NCI-H2196 treated with DMSO at 0.1 percent for 48 hours (cell line): ENCODE data around the gene NKAP.
"Not testable (repeated sequence)": the region's sequence is repeated elsewhere in the genome, so short reads cannot be mapped to it uniquely, and the experiment has no call there.

Source experiments
- DNase-seq: peaks from one replicate; lab custom pipeline; 2025; ENCODE audit not compliant: unreplicated experiment; lab: John Stamatoyannopoulos, UW

NKAP gene

GRCh38 chrX:119941336-119941735 lies 2.2 kb downstream of the NKAP start:
- no peak for DNase-seq

GRCh38 chrX:119935215-119935874 lies 8.2 kb downstream of the NKAP start:
- no peak for DNase-seq

- not testable (repeated sequence) for DNase-seq
These were observed 21.2 kb downstream of the NKAP start for GRCh38 chrX:119922391-119922790.

- DNase-seq = no peak
These were observed 23.5 kb downstream of the NKAP start for GRCh38 chrX:119919835-119920585.

- no peak for DNase-seq
These were observed 25.7 kb downstream of the NKAP start for GRCh38 chrX:119917877-119918276.

GRCh38 chrX:119916310-119916709 lies 27.2 kb downstream of the NKAP start:
- DNase-seq = no peak

- DNase-seq = no peak
These were observed 42.6 kb downstream of the NKAP start for GRCh38 chrX:119900976-119901375.

GRCh38 chrX:119899125-119899524 lies 44.4 kb downstream of the NKAP start:
- no peak for DNase-seq

GRCh38 chrX:119895843-119896326 lies 47.7 kb downstream of the NKAP start, which contains the start of gene AKAP14:
AKAP14 (plus strand) TSS chrX:119895893; CDS start chrX:119903224, 7,331 bp downstream.
- DNase-seq = no peak

- not testable (repeated sequence) for DNase-seq
These were observed 51.4 kb downstream of the NKAP start for GRCh38 chrX:119891961-119892692.

GRCh38 chrX:119890626-119891025 lies 52.9 kb downstream of the NKAP start:
- DNase-seq = not testable (repeated sequence)

- DNase-seq = no peak
These were observed 55.7 kb downstream of the NKAP start for GRCh38 chrX:119887721-119888425.

- no peak for DNase-seq
These were observed 57.8 kb downstream of the NKAP start for GRCh38 chrX:119885554-119886428.

GRCh38 chrX:119880552-119881437 lies 62.8 kb downstream of the NKAP start:
- DNase-seq = peak; percentile 1

GRCh38 chrX:119880076-119880475 lies 63.5 kb downstream of the NKAP start:
- DNase-seq = no peak

- no peak for DNase-seq
These were observed 64.8 kb downstream of the NKAP start for GRCh38 chrX:119878740-119879139.

- DNase-seq = peak; percentile 51
These were observed 71.8 kb downstream of the NKAP start, which contains the start of the genes NDUFA1 and RNF113A for GRCh38 chrX:119871599-119872395. NDUFA1 (plus strand) TSS chrX:119871832; CDS start chrX:119871912, 80 bp downstream. RNF113A (minus strand) TSS chrX:119871733; CDS start chrX:119871613, 120 bp downstream.

GRCh38 chrX:119871245-119871598 lies 72.3 kb downstream of the NKAP start:
- DNase-seq = no peak
